Measurements from ENCODE around the gene KAZN. TPM values are rescaled to one million over a fixed set of nuclear protein-coding genes. Genes with fewer than 3 reads are reported as not detected.
A peak's percentile ranks its signal among the peaks of the same experiment; 100 is the strongest.

Gene KAZN
- total RNA-seq, 2 donors from 2014 or later = 3.4 to 12.2 TPM

- WGBS, 2 donors = 94 to 95% methylated on average over 3 to 5 of the region's 5 CpGs
- Histone ChIP-seq H3K27ac (no peak overlapping the region), H3K4me3 (no peak overlapping the region), H3K27me3 (no peaks in the 10 kb centered on the region), H3K9me3 (no peaks in the 10 kb centered on the region), H3K36me3 (replicated peaks in 1 of 2; ENCODE audit: insufficient read depth in 1 of 2, low read depth in 2 of 2) (no peaks in the 10 kb centered on the region), H3K4me1 (peaks cover 39% of the 10 kb centered on the region)
- DNase-seq (no peak), ATAC-seq (no peak)
- TF ChIP-seq CTCF (IDR thresholded peaks at IDR 0.05) (no peak), POLR2A (IDR thresholded peaks at IDR 0.05) (no peak)
- intact Hi-C loops (cut with DNase I) = no loop called here
Observed at GRCh38 chr1:14951766-14952165, 353.3 kb downstream of the KAZN start.

GRCh38 chr1:14952626-14953314 lies 354.3 kb downstream of the KAZN start:
- H3K36me3 ChIP-seq (replicated peaks in 1 of 2; ENCODE audit: insufficient read depth in 1 of 2, low read depth in 2 of 2) = no peaks in the 10 kb centered on the region
- no peak overlapping the region for H3K27ac ChIP-seq
- H3K9me3 ChIP-seq = no peaks in the 10 kb centered on the region
- no peak for TF ChIP-seq POLR2A (IDR thresholded peaks at IDR 0.05)
- TF ChIP-seq CTCF (IDR thresholded peaks at IDR 0.05) = no peak
- H3K4me3 ChIP-seq = no peak overlapping the region
- ATAC-seq (no peak), DNase-seq (no peak)
- WGBS, 2 donors = 65 to 69% methylated on average over 6 to 11 of the region's 11 CpGs
- H3K4me1 ChIP-seq = peaks cover 29% of the 10 kb centered on the region
- no peaks in the 10 kb centered on the region for H3K27me3 ChIP-seq
- intact Hi-C loops (cut with DNase I) = no loop called here

- Histone ChIP-seq H3K27ac (no peak overlapping the region), H3K4me3 (no peak overlapping the region), H3K27me3 (no peaks in the 10 kb centered on the region), H3K4me1 (peaks cover 29% of the 10 kb centered on the region), H3K36me3 (replicated peaks in 1 of 2; ENCODE audit: insufficient read depth in 1 of 2, low read depth in 2 of 2) (no peaks in the 10 kb centered on the region), H3K9me3 (no peaks in the 10 kb centered on the region)
- TF ChIP-seq POLR2A (IDR thresholded peaks at IDR 0.05) = no peak
- TF ChIP-seq CTCF (IDR thresholded peaks at IDR 0.05) = no peak
- DNase-seq (no peak), ATAC-seq (no peak)
- WGBS, 2 donors = 82 to 100% methylated on average over 5 to 6 of the region's 6 CpGs
- intact Hi-C loops (cut with DNase I) = no loop called here
Observed at GRCh38 chr1:14954210-14954609, 355.7 kb downstream of the KAZN start.

GRCh38 chr1:14954930-14955329 lies 356.4 kb downstream of the KAZN start:
- peak overlapping the region in 1 of 4 donors; percentile 27 for H3K27ac ChIP-seq
- H3K27me3 ChIP-seq = no peaks in the 10 kb centered on the region
- H3K4me1 ChIP-seq = peaks cover 29% of the 10 kb centered on the region
- TF ChIP-seq POLR2A (IDR thresholded peaks at IDR 0.05) (no peak), CTCF (IDR thresholded peaks at IDR 0.05) (no peak)
- WGBS, 2 donors = 47 to 52% methylated on average over 10 of the region's 10 CpGs
- ATAC-seq (no peak), DNase-seq (no peak)
- H3K36me3 ChIP-seq (replicated peaks in 1 of 2; ENCODE audit: insufficient read depth in 1 of 2, low read depth in 2 of 2) = no peaks in the 10 kb centered on the region
- H3K4me3 ChIP-seq = no peak overlapping the region
- no peaks in the 10 kb centered on the region for H3K9me3 ChIP-seq
- intact Hi-C loops (cut with DNase I) = no loop called here

GRCh38 chr1:14955402-14955801 lies 356.9 kb downstream of the KAZN start:
- H3K27ac ChIP-seq = peak overlapping the region in 1 of 4 donors; percentile 27

More at GRCh38 chr1:14955402-14955801, 356.9 kb downstream of the KAZN start:
- H3K4me1 ChIP-seq = peaks cover 27% of the 10 kb centered on the region
- no peaks in the 10 kb centered on the region for H3K27me3 ChIP-seq
- DNase-seq (peak; percentile 70 to 90 (median 85)), ATAC-seq (peak; percentile 84)
- no peaks in the 10 kb centered on the region for H3K9me3 ChIP-seq
- H3K4me3 ChIP-seq = no peak overlapping the region
- no peaks in the 10 kb centered on the region for H3K36me3 ChIP-seq (replicated peaks in 1 of 2; ENCODE audit: insufficient read depth in 1 of 2, low read depth in 2 of 2)
- intact Hi-C loops (cut with DNase I) = no loop called here
- 40 to 52% methylated on average over 5 of the region's 5 CpGs for WGBS, 2 donors
- TF ChIP-seq CTCF (IDR thresholded peaks at IDR 0.05) (no peak), POLR2A (IDR thresholded peaks at IDR 0.05) (no peak)

All from body of pancreas (tissue), 4 donors.